NT2/D1 (cell line): ENCODE data around the gene PDK3.

Experiments
- DNase-seq: peaks from one replicate; pipeline ENCODE4 v3.0.0-alpha.2; 2011; ENCODE audit warnings: low read depth, low spot score
- H3K27me3 ChIP-seq: 2 replicates; pipeline ENCODE4 v1.6.0; 2011; ENCODE audit warnings: mild to moderate bottlenecking; ENCODE audit not compliant: insufficient read length, insufficient read depth
- H3K36me3 ChIP-seq: 2 replicates; pipeline ENCODE4 v1.6.1; 2011; ENCODE audit warnings: mild to moderate bottlenecking, low read length, mixed read lengths; ENCODE audit not compliant: insufficient read depth, insufficient read length
- H3K4me1 ChIP-seq: 2 replicates; pipeline ENCODE4 v1.5.1; 2011; ENCODE audit not compliant: insufficient read depth, insufficient read length
- H3K4me3 ChIP-seq: 2 replicates; pipeline ENCODE4 v1.5.1; 2011; ENCODE audit warnings: low read depth; ENCODE audit not compliant: insufficient read length
- H3K9ac ChIP-seq: 2 replicates; pipeline ENCODE4 v1.6.0; 2011; ENCODE audit warnings: low read depth; ENCODE audit not compliant: insufficient read length
- H3K9me3 ChIP-seq: 2 replicates; pipeline ENCODE4 v1.5.1; 2011; ENCODE audit warnings: mild to moderate bottlenecking, low read length; ENCODE audit not compliant: insufficient read depth
- SUZ12 ChIP-seq: IDR thresholded peaks from 2 replicates; pipeline ENCODE4 v1.6.1; 2011; ENCODE audit not compliant: insufficient read length, insufficient read depth; ENCODE audit errors: extremely low read depth
- YY1 ChIP-seq: IDR thresholded peaks from 2 replicates; pipeline ENCODE4 v1.6.1; 2011; ENCODE audit not compliant: insufficient read length, insufficient read depth
- ZNF274 ChIP-seq: IDR thresholded peaks from 2 replicates; pipeline ENCODE4 v1.6.1; 2011; ENCODE audit warnings: mild to moderate bottlenecking, low read depth, low read length

PDK3 gene

GRCh38 chrX:24547961-24548360 is 82.9 kb downstream of the PDK3 start:
- Histone ChIP-seq H3K9me3 (no peaks in the 10 kb centered on the region), H3K27me3 (no peaks in the 10 kb centered on the region), H3K36me3 (no peaks in the 10 kb centered on the region), H3K9ac (no peak overlapping the region), H3K4me1 (no peaks in the 10 kb centered on the region), H3K4me3 (no peak overlapping the region)
- no peak for DNase-seq
- TF ChIP-seq YY1, result no peak
- TF ChIP-seq ZNF274, result no peak
- TF ChIP-seq SUZ12, result no peak

- TF ChIP-seq YY1, result no peak
- TF ChIP-seq SUZ12, result no peak
These were observed 85.1 kb downstream of the PDK3 start for GRCh38 chrX:24550166-24550565.

GRCh38 chrX:24553011-24553410 is 87.9 kb downstream of the PDK3 start:
- Histone ChIP-seq H3K9me3 (no peaks in the 10 kb centered on the region), H3K4me3 (no peak overlapping the region), H3K36me3 (no peaks in the 10 kb centered on the region), H3K27me3 (no peaks in the 10 kb centered on the region), H3K4me1 (no peaks in the 10 kb centered on the region), H3K9ac (no peak overlapping the region)
- TF ChIP-seq YY1, result no peak
- DNase-seq, result no peak

More at GRCh38 chrX:24550166-24550565, 85.1 kb downstream of the PDK3 start:
- Histone ChIP-seq H3K9me3 (no peaks in the 10 kb centered on the region), H3K9ac (no peak overlapping the region), H3K27me3 (no peaks in the 10 kb centered on the region), H3K4me1 (no peaks in the 10 kb centered on the region), H3K36me3 (no peaks in the 10 kb centered on the region), H3K4me3 (no peak overlapping the region)
- no peak for DNase-seq

GRCh38 chrX:24561121-24561520 is 96.0 kb downstream of the PDK3 start:
- no peaks in the 10 kb centered on the region for H3K27me3 ChIP-seq
- no peaks in the 10 kb centered on the region for H3K4me1 ChIP-seq
- no peaks in the 10 kb centered on the region for H3K9me3 ChIP-seq
- no peak overlapping the region for H3K9ac ChIP-seq
- no peak overlapping the region for H3K4me3 ChIP-seq
- no peak for TF ChIP-seq ZNF274
- no peak for TF ChIP-seq YY1
- no peak for TF ChIP-seq SUZ12
- no peak for DNase-seq
- H3K36me3 ChIP-seq, result no peaks in the 10 kb centered on the region

DNA sequence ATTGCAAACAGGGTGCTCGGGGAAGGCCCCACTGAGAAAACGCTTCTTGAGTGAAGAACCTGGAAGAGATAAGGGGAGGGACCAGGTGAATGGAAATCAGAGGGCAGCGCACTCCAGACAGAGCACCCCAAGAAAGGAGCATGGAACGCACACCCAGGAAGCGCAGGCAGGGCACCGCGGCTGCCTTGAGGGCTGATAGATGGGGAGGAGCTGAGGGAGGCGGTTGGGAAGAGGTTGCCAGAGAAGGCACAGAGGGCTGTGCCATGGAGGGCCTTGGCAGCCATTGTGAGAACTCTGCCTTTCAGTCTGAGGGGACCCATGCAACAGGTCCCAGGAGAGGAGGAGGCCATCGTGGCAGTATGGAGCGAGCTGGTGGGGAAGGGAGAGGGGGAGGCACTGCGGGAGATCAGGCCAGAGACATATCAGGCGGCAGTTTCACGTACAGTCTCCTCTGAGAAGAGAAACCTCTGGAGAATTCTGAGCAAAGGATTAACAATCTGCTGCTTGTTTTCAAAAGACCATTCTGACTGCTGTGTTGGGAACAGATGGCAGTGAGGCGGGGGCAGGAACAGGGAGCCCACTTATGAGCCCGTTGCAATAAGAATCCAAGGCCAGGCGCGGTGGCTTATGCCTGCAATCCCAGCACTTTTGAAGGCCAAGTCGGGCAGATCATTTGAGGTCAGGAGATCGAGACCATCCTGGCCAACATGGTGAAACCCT is 98.4 kb downstream of the PDK3 start:
- Histone ChIP-seq H3K36me3 (no peaks in the 10 kb centered on the region), H3K27me3 (no peaks in the 10 kb centered on the region)
- DNase-seq, result no peak

GRCh38 chrX:24566240-24566639 is 101.2 kb downstream of the PDK3 start:
- no peaks in the 10 kb centered on the region for H3K9me3 ChIP-seq
- TF ChIP-seq YY1 (no peak), ZNF274 (no peak), SUZ12 (no peak)
- no peak overlapping the region for H3K9ac ChIP-seq
- no peaks in the 10 kb centered on the region for H3K27me3 ChIP-seq
- H3K36me3 ChIP-seq, result peaks cover 2% of the 10 kb centered on the region
- H3K4me1 ChIP-seq, result no peaks in the 10 kb centered on the region
- no peak for DNase-seq
- no peak overlapping the region for H3K4me3 ChIP-seq

More for the DNA sequence above, 98.4 kb downstream of the PDK3 start:
- no peaks in the 10 kb centered on the region for H3K4me1 ChIP-seq
- TF ChIP-seq SUZ12 (no peak), ZNF274 (no peak), YY1 (no peak)
- no peak overlapping the region for H3K9ac ChIP-seq
- no peaks in the 10 kb centered on the region for H3K9me3 ChIP-seq
- no peak overlapping the region for H3K4me3 ChIP-seq

DNA sequence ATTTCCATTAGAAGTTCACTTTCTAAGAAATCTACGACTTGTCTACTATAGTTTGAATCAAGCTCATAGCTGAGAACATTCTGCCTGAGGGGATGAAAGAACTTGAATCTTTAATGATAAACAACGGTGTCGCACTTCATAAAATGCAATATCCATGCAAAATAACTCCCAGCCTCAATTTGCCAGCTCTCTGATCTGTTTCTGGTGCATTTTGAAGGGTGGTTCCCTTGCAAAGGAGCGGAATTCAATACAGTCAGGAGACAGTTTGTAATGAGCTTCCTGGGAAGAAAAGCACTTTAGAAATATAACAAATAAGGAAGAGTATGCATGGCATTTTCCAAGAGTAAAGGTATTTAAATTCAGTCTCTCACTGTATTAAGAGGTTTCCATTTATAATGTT is 102.1 kb downstream of the PDK3 start:
- DNase-seq, result no peak
- H3K4me1 ChIP-seq, result no peaks in the 10 kb centered on the region
- H3K9me3 ChIP-seq, result no peaks in the 10 kb centered on the region
- H3K9ac ChIP-seq, result no peak overlapping the region
- TF ChIP-seq ZNF274, result no peak
- no peak for TF ChIP-seq YY1
- TF ChIP-seq SUZ12, result no peak
- H3K4me3 ChIP-seq, result no peak overlapping the region
- no peaks in the 10 kb centered on the region for H3K27me3 ChIP-seq
- H3K36me3 ChIP-seq, result peaks cover 2% of the 10 kb centered on the region
